GM18909 (cell line): ENCODE measurements around the gene SKIC8.

Experiments used
- ATAC-seq: cut with Tn5 transposase; IDR thresholded peaks from one replicate; pipeline ENCODE4 v1.9.1; 2021; ENCODE audit warnings: mild to moderate bottlenecking; ENCODE audit not compliant: unreplicated experiment, poor library complexity

The SKIC8 gene

GRCh38 chr15:78233496-78233895 is 65.9 kb downstream of the SKIC8 start:
- no peak for ATAC-seq
